GM12864 (cell line): ENCODE results near the gene TMPRSS7.
A peak's percentile ranks its signal among the peaks of the same experiment; 100 is the strongest.

Experiments
- DNase-seq: peaks from one replicate; pipeline ENCODE4 v3.0.0-alpha.2; 2011; ENCODE audit warnings: low read depth
- H3K4me3 ChIP-seq: 2 replicates; pipeline ENCODE4 v1.5.1; 2011; ENCODE audit warnings: mild to moderate bottlenecking, low read depth, low read length, control low read depth
- CTCF ChIP-seq: IDR thresholded peaks from 2 replicates; pipeline ENCODE4 v1.5.1; 2011; ENCODE audit warnings: low read depth, mild to moderate bottlenecking, moderate library complexity, low read length, control low read depth, inconsistent platforms; ENCODE audit errors: missing control alignments

TMPRSS7 gene

DNA sequence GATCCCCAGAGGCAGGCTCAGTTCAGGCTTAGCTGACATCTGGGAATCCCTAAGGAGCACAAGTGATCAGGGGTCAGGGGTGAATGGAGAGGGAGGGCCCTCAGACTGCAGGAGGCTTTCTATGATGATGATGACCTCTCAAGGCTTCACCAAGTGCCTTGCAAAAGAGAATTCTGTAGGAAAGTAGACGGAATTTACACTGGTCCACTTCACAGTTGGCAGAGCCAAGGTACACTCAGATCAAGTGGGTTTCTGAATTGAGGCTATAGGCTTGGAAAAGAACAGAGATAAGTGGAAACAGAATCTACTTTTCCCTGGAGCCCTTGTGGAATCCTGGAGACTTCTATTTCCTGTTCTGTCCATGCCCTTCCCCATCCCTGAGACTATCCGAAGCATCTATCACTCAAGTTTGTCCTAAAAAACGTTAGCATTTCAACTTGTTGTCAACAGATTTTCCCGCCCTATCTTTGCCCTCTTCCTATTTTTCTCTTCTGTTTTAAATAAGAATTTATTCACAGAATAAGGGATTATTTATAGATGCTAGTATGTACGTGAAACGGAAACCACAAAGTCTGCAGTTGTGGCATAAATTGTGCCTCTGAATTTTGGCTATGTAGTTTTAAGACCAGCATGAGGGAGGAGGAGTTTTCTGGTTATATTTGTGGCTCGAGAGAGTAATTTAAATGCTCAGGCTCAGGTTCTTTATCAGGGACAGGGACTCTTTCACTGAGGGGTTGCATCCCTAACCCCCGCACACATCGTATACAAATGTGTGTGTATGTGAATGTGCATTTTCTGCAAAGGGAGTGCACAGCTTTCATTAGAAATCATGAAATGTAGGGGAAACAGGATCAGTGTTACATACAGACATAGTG, 85.7 kb downstream of the TMPRSS7 start:
- DNase-seq, result peak; percentile 63
- no peak overlapping the region for H3K4me3 ChIP-seq

DNA sequence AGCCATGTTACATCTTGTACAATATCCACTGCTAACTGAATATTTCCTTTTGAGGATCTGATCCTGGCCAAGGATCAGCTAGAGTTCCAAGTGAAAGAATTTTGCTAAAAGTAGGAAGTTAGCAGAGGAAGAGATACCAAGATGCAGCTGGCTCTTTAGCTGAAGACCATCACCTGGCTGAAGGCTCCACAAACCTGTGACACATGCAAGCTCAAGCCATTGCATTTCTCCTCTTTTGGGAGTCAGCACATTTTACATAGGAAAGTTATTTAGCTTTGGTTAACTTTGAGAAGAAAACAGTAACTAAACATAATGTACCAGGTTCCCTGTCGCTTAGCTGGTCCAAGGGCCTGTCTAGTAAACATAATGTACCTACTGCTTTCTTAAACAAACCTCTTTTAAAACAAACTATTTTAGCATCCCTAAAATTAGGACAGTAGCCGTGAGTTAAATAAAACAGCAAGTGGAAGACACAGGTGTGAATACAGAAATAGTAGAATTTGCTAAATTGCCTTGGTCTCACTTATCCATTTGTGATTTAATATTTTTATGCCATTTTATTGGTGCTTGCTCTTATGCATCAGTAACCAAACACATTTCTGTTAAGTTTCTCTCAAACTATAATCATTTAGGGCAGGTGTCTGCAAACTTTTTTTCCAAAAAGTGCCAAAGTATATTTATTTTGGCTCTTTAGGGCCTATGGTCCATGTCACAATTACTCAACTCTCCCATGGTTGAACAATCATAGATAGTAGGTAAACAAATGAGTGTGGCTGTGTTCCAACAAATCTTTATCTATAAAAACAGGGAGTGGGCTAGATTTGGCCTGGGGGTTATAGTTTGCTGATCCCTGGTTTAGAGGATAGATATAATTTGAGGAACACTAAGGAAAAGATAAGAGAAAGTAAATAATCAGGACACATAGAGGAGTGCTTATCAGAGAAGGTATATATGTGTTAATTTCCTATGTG, 87.3 kb downstream of the TMPRSS7 start:
- TF ChIP-seq CTCF, result no peak
- no peak overlapping the region for H3K4me3 ChIP-seq
- no peak for DNase-seq

More for the DNA sequence above, 85.7 kb downstream of the TMPRSS7 start:
- TF ChIP-seq CTCF, result no peak

DNA sequence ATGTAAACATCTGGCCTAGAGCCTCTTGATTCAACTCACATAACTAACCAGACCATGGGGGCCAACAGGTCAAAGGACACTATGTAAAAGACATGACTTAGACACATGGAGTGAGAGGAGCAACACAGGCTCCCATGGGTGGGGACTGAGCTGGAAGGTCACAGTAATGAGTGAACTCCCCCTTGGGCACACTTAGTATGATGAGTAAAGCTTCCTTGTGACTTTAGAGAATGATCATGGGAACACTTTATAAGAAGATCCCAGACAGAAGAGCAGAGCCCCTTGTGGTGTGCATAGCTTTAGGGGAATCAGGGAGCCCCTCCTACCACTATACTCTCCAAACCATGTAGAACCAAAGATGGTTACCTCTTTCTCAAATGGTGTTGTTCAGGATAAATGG, 88.3 kb downstream of the TMPRSS7 start:
- H3K4me3 ChIP-seq, result no peak overlapping the region
- TF ChIP-seq CTCF, result no peak
- no peak for DNase-seq

DNA sequence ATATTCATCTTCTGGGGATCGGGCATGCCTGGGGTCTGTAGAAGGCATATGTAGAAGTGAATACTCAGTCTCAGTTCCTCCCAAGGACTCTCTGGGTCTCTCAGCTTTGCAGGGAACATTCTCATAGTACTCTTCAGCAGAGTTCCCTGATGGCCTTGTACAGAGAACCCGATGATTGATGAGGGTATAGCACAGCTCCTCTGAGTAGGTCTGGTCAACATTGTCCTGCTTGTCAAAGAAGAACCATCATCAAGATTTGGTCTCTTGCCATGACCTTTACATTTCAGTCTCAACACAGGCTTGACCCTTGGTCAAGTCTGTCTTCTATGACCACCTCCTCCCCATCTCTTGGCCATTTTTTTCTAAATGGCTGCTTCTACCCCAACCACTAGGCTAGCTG, 89.0 kb downstream of the TMPRSS7 start:
- TF ChIP-seq CTCF, result no peak
- DNase-seq, result no peak
- H3K4me3 ChIP-seq, result no peak overlapping the region

DNA sequence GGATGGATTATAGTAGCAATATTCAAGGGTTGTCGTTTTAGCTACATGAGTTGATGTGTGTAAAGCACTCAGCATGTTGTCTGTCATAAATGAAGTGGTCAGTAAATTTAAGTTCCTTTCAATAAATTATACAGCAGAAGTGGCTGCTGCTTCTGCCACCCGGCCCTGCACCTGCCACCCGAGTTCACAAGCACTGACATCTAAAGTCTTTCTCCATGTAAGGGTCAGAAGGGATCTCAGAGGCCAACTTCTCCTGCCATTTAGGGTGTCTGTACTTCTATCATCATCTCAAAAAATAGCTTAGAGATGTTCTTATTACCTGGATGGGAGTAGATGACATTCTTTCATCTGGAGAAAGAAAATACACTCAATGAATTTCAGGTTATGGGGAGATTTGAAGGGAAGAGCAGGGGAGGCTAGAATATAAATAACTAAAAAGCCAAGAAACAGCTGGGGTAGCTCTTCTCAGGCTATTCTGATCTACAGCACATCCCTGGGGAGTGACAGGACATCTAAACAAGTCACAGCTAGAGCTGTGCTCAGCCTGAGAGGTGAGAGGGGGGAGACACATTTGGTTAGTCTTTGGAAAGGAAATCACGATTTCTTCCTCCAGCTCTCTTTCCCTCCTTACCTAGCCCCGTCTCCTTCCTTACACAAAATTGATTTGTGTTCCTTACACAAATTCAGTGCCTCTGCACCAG, 90.5 kb downstream of the TMPRSS7 start:
- no peak overlapping the region for H3K4me3 ChIP-seq
- no peak for TF ChIP-seq CTCF
- no peak for DNase-seq

GRCh38 chr3:112126511-112126911, 92.0 kb downstream of the TMPRSS7 start:
- H3K4me3 ChIP-seq, result peak overlapping the region; percentile 35; the same call in 1 of the 2 replicates
- TF ChIP-seq CTCF, result no peak
- no peak for DNase-seq
